GM19324 (cell line): ENCODE measurements around the gene PIGW.
"Not testable (repeated sequence)": the region's sequence is repeated elsewhere in the genome, so short reads cannot be mapped to it uniquely, and the experiment has no call there.

Experiments used
- ATAC-seq: cut with Tn5 transposase; IDR thresholded peaks from one replicate; pipeline ENCODE4 v1.9.1; 2021; ENCODE audit warnings: mild to moderate bottlenecking, moderate library complexity; ENCODE audit not compliant: unreplicated experiment, low FRiP score

The PIGW gene

DNA sequence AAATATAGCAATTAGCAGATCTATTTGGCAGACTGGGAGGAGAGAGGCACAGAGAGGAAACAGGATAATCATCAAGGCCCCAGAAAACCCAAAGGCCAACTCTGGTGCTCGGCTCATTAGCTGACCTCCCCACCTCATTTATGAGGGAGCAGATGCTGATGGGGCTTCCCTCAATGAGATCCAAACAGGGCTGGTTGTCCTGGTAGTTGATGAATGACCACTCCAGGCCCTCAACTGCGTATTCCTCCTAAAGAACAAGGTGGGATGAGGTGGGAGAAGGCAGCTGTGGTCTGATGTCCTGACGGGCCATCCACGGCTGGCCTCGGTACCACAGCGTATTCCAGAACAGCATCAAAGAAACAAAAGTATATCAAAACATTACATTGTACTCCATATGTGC is 27.5 kb upstream of the PIGW start:
- ATAC-seq: no peak

DNA sequence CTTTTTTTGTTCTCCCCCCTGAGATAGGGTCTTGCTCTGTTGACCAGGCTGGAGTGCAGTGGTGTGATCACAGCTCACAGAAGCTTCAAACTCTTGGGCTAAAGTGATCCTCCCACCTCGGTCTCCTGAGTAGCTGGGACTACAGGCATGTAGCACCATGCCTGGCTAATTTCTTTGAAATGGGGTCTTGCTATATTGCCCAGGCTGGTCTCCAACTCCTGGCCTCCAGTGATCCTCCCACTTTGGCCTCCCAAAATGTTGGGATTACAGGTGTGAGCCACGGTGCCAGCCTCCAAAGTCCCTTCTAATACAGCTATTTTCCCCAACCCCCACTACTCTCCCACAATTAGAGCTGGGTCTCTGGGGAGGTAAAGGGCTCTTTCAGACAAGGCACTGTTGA is 26.3 kb upstream of the PIGW start:
- not testable (repeated sequence) for ATAC-seq

DNA sequence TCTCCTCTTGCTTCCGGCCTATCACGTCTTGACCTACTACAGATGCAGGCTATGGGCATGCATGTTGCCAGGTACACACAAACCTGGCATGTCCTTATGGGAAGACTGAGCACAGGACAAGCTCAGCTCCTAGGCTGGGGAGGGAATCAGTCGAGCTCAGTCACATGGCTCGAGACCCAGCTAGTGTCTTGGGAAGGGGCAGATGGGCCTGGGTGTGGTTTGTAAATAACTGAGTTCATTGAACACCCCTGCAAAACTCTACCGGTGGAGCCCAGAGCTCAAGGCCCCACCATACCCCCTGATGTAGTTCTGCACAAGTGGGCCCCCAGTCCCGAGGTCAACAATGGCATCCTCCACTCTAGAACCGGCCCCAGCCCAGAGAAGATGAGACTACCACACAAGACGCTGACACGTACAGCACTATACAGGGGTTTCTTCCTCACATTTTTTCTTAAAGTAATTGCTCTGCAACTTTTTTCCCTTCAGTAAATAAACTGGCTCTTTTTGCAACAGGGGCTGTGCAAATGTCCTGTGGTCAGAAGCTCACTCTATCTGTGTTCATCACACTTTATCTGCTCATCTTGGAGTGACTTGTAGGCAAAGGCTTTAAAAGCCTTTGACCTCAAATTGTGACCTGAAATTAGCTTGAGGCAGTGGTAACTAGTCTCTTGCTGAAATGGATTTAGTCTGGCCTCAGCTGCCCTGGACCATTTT is 25.4 kb upstream of the PIGW start:
- no peak for ATAC-seq

DNA sequence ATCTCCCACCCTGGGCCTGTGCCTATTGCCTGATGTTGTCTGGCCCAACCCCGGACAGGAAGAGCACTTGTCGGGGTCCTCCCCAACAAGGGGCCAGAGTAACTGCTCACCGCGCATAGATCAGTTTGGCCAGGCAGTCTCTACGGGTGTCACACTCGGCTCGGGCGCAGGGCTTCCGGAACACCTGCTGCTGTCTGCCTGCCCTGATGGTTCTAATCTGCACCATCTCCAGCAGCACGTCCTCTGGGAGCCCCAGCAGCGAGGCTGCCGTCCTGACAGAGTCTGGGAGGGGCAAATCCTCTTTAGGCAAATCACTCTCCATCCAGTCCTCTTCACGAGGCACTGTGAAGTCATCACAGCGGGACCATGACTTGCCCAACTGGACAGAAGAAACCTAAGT is 24.2 kb upstream of the PIGW start:
- ATAC-seq: no peak

DNA sequence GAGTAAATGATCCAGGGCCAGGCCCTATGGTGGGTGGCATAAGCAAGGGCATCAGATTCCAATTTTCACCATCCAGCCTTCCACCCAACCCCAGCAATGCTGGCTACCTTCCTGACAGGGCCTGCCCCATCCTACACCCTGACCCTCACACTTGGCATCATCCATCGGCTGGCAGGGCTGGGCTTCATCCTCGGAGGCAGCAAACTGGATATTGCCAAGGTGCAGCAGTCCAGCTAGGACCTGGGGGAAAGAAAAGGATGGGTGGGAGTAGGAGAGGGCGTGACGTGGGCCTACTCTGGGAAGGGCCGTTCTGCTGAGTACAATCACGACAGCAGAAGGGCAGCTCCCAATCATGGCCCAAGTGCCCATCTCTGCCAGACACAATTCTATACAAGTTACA is 23.6 kb upstream of the PIGW start:
- no peak for ATAC-seq

DNA sequence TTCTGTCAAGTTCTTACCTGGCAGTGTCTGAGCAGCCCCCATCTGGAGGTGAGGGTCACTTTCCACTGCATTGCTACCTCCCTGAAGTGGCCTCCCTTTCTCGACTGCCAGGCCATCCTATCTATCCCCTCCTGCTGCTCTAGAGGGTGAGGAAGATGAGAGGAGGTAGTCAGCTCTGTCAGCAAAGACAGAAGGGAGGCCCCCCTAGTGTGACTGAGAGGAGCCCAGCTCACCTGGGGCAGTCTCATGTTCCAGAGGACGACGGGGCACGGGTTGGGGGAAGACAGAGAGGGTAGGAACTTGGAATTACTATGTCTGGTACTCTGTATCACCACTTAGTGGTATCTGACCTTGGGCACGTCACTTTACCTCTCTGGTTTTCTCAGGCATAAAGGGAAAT is 22.1 kb upstream of the PIGW start:
- ATAC-seq: no peak

DNA sequence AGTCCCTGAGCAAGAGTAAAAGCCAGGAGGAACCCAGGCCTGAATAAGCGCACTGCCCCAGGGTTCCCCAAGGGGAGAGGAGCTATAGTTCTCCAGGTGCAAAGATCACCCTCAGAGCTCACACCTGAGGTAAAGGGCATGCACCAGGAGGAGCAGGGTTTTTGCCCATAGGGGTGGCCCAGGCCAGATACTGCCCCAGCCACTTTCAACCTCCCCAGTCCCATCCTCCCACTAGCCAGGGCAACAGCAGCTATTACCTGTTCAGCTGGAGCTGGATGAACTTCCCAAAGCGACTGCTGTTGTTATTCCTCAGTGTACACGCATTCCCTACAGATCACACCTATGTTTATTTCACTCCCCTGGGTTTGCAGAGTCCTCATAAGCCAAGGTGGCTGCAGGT is 19.9 kb upstream of the PIGW start:
- ATAC-seq: no peak

DNA sequence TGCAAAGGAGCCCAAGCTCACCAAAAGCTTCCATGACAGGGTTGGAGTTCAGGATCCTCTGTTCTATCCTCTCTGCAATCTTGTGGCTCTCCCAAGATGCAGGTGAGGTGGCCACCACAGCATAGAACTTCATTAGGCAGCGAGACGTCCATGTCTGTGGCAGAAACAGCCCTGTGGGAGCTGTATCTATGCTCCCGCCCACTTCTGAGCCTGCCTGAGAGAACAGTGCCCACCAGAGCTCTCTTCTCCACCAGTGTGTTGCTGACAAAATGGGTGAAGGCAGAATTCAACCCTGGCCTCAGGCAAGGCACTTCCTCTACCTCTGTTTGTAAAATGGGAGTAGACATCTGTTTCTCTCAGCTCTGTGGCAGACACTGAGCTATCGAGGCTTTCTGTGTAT is 18.9 kb upstream of the PIGW start:
- ATAC-seq: no peak

DNA sequence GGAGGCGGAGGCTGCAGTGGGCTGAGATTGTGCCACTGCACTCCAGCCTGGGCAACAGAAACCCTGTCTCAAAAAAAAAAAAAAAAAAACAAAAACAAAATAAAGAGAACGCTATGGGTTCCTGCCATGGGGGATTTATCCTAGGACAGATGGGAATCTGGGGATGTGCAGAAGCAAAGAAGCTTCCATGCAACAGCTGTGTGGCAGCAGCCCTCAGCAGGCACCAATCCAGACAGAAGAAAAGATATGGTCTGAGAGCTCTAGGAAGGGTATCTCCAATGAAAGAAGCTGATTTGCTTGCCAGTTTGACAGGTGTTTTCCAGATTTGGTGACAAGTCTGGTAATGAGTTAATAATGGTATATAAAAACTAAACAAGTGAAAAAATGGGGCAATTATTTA is 11.7 kb upstream of the PIGW start:
- ATAC-seq: no peak

DNA sequence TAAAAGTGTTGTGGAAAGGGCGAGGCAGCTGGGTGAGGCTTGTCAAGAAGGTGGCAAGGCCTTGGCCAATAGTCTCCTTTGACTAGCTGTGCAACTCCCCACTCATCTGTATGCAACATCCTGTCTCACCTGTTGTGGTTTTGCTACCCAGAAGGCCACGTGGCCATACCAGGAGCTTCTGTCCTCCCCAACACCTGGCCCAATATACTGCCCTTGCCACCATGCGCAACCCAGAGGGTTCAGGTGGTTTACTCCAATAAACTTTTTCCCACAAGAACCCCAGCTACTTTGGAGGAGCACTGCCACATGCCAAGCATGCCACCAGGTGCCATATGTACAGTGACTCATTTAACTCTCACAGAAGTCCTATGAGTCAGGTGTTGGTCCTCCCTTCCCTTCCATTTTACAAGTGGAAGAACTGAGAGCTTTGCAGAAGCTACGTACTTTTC is 10.3 kb upstream of the PIGW start:
- no peak for ATAC-seq

DNA sequence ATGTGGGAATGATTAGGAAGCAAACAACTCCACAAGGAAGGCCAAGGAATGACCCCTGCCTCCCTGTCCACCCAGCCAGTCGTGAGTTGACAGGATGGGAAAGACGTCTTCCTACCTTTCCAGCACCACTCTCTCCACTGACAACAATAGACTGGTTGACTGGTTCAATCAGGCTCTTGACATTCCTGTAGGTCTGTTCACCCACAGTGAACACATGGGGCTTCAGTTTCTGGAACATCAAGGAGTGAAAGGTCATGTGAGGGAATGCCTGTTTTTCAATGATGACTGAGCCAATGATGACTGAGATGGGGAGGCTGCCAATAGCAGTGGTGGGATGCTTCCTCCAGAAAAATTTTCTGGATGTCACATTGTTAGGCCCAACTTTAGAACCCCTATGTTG is 9.7 kb upstream of the PIGW start:
- ATAC-seq: no peak

DNA sequence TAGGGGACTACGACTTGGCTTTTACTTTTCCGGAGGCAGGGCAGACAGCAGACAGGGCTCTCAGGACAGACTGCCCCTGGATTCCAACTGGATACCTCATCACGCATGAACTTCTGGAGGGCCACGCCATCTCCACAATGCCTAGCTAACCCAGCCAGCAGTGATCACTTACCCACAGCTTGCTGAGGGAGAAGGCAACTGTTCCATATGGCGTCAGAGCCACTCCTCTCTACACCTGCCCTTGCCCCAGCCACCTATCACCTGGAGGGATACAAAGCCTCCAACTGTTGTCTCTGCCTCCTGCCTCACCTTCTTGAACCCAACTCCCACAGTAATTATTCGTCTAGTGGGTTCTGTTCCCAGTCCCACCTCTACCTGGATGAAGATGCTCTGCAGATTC is 8.9 kb upstream of the PIGW start:
- no peak for ATAC-seq

DNA sequence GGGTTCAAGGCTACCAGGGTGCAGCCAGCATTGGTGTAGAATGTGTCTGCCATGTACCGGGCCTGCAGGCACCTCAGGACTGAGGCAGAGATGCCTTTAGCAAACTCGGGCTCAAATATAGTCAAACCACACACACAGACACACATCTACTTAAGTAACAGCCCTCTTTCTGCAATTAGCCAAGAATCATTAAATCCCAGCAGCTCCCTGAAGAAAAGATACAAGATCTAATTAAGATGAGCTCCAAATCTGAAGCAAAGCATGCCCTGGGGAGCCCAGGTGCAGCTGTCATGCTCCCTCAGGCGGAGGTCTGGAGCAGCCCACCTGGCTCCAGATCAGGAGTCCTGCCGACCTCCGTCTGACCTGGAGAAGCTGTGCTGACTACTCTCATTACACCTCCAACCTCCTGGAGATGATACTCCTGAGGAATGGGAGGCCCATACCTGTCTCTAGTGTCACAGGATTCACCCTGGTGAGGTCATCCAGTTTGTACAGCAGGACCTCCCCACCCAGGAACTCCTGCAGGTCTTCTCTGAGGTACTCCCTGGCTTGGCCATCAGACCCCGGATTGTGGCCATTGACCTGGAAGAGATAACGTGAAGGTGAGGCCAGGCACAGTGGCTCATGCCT is 7.1 kb upstream of the PIGW start:
- no peak for ATAC-seq

DNA sequence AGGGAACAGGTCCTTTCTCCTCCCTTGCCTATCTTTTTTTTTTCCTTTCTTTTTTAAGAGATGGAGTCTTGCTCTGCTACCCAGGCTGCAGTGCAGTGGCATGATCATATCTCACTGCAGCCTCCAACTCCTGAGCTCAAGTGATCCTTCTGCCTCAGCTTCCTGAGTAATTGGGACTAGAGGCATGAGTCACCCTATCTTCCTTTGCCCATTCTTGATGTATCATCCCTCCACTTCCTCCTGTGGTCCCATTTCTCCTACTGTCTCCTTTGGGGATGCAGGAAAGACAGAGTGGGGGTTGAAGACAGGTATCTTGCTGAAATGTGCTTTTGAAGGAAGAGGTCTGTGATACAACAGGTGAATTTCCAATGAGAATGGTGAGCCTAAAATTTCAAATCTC is 5.7 kb upstream of the PIGW start:
- no peak for ATAC-seq

DNA sequence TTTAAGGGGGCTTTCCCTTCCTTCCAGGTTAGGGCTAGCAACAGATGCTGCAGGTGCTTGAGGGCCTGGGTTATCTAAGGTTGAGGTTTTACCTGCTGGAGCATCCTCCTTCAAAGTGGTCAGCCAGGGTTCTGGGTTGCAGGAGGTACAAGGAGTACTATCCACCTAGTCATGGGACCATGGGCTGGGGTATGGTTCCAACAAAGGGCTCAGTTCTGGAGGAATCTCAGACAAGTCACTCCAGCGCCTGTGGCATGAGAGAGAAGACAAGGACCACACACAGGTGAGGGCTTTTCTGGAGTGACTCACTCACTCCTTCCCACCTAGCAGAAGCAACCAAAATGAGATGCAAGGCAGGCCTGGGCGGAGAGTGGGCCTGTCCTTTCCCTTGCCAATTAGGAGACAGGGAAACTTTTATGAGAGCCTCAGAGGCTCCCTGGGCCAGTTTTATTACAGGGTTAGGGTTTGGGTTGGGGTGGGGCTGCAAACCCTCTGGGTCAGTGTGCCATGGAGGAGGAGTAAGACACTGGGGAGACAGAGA is 2.3 kb upstream of the PIGW start:
- ATAC-seq: no peak

DNA sequence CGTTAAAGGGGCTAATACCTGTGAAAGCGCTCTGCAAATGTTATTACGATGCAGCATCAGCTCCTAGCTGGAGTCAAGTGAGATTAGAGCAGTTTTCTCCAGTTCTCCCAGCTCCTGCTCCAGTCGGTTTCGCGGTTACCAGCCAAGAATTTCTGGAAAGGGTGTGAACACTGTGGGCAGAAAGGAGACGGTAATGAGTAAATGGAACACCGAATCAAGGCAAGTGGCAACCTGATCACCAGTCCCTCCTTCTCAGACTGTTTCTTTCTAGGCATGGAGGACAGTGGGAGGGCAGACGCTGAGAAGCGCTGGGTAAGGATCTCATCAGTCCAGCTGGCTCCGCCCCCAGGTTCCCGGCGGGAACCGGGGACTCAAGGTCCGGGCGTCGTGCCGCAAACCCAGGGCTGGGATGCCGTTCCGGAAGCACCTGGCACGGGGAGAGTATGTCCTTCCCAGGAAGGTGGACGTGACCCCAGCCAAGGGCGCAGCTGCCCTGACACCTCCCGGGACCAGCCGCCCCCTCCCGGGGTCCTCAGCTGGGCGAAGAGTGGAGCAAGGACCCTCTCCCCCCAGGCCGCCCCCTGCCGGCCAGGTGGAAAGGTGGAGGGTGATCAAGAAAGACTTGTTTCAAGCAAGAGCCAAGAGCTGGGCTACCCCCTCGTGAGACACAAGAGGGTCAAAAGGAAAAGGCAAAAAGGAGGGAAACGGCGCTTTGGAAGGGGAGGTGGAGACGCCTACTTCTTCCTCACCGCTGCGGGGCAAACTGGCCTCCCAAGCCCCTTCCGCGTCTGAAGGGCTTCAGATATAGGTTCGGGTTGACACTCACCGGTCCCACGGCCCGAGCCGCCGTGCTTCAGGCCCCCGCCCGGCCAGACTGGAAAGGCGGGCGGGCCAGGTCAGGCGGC is 600 bp upstream of the PIGW start:
- ATAC-seq: no peak

DNA sequence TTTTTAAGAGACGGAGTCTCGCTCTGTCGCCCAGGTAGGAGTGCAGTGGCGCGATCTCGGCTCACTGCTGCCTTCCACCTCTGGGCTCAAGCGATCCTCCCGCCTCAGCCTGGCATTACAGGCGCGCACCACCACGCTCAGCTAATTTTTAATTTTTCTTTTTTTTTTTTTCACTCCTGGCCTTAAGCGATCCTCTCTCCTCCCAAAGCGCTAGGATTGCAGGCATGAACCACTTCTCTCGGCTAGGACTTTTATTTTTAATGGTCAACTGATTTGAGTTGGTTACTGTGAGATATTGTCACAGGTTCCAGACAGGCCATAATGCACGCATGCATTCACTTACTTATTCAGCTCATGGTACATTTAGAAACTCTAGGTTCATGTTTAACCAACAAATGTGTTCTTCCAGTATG is 888 bp downstream of the PIGW start:
- ATAC-seq: no peak

DNA sequence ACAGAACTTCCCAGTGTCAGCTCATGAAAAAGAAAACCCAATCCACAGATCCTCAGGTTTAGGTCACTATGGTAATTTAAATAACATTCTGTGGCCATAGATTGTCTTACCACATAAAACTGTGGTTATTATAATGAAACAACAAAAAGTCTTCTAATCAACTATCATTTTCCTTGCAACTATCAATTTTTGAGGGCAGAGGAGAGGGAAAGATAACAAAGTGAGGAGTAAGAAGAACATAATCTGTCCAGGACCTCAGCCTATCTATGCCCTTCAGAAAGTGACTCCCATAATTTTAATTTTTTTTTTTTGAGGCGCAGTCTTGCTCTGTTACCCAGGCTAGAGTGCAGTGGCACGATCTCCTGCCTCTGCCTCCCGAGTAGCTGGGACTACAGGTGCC is 5.9 kb downstream of the PIGW start:
- no peak for ATAC-seq

DNA sequence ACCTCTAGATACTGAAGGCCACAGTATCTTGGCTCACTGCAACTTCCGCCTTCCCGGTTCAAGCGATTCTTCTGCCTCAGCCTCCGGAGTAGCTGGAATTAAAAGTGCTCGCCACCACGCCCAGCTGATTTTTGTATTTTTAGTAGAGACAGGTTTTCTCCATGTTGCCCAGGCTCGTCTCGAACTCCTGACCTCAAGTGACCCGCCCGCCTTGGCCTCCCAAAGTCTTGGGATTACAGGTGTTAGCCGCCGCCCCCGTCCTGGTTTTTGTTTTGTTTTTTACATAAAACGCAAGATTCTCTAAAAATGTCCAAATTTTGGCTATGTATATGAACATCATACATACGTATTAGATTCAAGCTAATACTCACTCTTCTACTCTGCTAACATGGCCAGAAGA is 8.0 kb downstream of the PIGW start:
- no peak for ATAC-seq

DNA sequence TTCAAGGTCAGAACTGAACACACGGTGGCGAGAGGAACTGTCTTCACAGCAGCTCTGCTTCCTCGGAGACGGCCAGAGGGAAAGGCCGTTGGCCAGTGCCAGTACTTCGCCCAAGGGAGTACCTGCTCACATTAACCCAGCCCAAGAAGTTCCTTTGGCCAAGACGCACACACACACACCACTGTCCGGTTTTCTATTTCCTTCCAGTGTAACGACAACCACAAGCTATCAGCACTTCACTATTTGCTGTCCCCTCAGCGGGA is 9.2 kb downstream of the PIGW start:
- peak; percentile 1 for ATAC-seq

DNA sequence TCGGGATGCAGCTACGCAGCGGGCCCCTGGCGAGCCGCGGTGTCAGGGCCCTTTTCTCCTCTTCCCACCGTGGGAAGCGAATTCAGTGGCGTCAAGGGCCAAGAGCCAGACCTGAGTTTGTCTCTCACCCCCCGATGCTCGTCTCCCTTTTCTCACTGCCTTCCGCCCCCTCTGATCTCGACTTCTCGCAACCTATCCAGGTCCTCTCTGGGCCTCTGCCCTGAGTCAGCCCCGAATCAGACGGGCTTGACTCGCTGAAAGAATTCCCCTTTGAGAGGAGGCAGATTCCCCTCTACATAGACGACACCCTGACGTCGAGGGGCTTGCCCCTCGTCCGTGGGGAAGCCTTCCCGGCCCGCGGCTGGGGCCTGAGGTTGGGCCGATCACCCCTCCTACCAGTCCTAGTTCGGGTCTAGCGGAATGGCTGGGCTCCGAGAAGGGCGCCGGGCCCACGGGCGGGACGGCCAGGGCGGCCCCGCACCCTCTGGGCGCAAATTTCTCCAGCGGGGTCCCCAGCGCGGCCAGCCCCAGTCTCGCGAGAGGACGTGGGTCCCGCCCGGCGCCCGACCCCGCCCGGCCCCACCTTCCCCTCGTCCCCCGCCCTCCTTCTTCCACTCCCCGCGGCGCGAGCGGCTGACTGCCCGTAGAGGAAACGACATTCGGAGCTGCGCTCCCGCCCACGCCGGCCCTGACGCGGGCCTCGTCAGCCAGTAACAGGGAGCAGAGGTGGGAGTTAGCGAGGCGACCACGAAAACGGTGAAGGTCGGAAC is 9.7 kb downstream of the PIGW start, which contains the start of gene GGNBP2:
Gene GGNBP2 (plus strand): TSS at position 613 of the 770 bp plus-strand sequence. CDS start 806 bp downstream, outside the sequence.
- peak; percentile 65 for ATAC-seq
